ENCODE results near the gene PSORS1C1.
"Not testable (repeated sequence)": the region's sequence is repeated elsewhere in the genome, so short reads cannot be mapped to it uniquely, and the experiment has no call there.

- not testable (repeated sequence) for TF ChIP-seq POLR2A, CEBPB, NFE2L2, BHLHE40 (IDR thresholded peaks at IDR 0.05; ENCODE audit: low read depth, low read length)
- TF ChIP-seq, protein P1, sequence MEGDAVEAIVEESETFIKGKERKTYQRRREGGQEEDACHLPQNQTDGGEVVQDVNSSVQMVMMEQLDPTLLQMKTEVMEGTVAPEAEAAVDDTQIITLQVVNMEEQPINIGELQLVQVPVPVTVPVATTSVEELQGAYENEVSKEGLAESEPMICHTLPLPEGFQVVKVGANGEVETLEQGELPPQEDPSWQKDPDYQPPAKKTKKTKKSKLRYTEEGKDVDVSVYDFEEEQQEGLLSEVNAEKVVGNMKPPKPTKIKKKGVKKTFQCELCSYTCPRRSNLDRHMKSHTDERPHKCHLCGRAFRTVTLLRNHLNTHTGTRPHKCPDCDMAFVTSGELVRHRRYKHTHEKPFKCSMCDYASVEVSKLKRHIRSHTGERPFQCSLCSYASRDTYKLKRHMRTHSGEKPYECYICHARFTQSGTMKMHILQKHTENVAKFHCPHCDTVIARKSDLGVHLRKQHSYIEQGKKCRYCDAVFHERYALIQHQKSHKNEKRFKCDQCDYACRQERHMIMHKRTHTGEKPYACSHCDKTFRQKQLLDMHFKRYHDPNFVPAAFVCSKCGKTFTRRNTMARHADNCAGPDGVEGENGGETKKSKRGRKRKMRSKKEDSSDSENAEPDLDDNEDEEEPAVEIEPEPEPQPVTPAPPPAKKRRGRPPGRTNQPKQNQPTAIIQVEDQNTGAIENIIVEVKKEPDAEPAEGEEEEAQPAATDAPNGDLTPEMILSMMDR (conservative IDR thresholded peaks at IDR 0.05; ENCODE audit: low read depth, low read length): not testable (repeated sequence)
These were observed 74.6 kb downstream of the PSORS1C1 start for GRCh38 chr6:31189223-31189622.
